T-helper 2 cell (primary cell): ENCODE data around the gene TAS1R2.

Experiments
- DNase-seq, 5 experiments: peaks; one replicate each; pipeline versions ENCODE4 v3.0.0 to v3.0.0-alpha.2; 2012 to 2022

The TAS1R2 gene

DNA sequence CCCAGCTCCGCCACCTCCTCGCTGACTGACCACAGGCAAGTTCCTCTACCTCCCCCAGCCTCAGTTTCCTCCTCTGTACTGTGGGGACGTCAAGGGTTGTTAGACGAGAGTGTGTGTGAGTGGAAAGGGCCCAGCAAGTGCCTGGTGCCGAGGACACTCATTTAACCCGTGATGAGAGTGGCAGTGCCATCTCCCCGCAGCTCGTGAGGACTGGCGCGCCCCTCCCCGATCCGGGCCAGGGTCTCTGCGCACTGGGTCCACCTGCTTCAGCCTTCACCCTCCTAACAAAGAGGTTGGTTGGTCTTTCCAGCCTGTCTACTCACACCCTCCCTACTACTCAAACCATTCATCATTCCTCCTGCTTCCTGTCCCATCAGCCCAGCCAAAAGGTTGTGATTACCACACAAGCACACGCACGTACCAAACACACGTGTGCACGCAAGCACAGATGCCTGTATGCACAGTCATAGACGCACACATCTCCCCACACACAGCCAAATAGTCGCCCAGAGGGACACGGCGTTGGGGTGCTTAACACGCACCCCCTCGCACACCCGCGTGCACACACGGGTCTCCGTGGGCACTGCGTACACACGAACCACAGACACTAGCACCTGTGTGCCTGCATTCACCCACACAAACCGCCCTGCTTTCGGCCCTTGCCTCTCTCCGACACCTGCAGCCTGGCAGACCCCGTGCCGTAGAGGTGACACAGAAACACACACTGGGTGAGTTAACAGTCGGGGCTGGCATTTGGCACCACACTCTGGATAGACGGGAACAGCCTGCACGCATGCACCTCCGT is 39.3 kb downstream of the TAS1R2 start:
- no peak for DNase-seq

DNA sequence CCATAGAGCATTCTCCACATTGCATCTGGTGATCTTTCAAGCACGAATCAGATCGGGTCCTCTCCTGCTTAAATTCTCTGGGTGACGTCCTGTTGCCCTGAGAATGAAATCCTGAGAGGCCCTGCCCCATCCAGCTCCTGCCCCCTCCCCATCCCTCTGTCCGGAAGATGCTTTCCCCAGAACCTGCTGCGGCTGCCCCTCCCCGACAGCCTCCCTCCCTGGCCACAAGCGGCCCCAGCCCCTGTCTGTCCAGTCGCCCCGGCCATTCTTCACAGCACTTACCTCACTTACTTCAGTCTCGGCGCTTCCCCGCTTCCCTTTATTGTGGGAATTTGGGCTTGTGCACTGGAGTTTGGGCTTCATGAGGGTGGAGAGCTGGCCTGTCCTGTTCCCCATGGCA is 40.3 kb downstream of the TAS1R2 start:
- DNase-seq = no peak

GRCh38 chr1:18817795-18818435 is 41.5 kb downstream of the TAS1R2 start:
- no peak for DNase-seq

- DNase-seq = no peak
Observed at GRCh38 chr1:18817316-18817715, 42.1 kb downstream of the TAS1R2 start.

GRCh38 chr1:18816808-18817207 is 42.7 kb downstream of the TAS1R2 start:
- no peak for DNase-seq

DNA sequence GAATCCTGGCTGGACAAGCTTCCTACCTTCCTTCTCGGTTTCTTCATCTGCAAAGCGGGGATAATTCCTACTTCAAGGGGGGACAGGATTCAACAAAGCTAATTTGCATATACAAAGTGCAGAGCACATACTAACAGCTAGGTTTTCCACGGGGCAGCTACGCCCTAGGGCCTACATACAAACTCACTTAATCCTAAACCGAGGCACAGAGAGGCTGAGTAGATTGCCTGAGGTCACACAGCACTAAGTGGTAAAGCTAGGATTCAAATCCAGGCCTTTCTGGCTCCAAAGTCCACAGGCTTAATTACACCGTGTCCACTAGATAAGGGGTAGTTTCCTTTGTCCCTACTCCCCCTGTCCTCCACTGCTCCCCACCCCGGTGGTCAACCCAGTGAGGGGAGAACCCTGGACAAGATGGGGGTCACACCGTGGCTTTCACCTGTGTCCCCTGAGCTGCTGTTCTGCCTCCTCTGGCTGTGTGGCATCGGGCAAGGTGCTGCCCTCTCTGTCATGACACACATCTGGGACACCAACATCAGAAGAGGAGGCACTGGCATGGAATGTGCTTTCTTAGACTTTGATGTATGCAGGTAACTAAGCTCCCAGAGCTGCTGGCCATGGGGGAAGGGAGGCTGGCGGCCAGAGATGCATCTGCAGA is 44.5 kb downstream of the TAS1R2 start:
- no peak for DNase-seq

GRCh38 chr1:18814425-18814824 is 45.0 kb downstream of the TAS1R2 start:
- DNase-seq = no peak

DNA sequence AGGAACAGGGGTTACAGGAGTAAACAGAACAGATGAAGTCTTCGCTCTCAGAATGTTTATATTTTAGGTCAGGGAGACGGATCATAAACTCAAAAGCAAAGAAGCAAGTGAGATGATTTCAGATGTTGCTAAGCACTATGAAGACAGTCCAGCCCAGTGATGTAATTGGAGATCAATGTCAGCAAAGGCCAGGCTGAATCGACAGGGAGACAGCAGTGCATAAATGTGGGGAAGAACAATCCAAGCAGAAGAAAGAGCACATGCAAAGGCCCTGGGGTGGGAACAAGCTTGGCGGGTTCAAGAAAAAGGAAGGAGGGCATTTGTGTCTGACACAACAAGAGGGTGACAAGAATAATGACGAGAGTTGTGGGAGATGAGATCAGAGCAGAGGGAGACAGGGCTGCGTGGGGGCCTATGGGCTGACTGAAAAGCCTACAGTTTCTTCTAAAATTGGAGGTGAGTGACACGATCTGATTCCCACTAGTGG is 47.0 kb downstream of the TAS1R2 start:
- DNase-seq = no peak

DNA sequence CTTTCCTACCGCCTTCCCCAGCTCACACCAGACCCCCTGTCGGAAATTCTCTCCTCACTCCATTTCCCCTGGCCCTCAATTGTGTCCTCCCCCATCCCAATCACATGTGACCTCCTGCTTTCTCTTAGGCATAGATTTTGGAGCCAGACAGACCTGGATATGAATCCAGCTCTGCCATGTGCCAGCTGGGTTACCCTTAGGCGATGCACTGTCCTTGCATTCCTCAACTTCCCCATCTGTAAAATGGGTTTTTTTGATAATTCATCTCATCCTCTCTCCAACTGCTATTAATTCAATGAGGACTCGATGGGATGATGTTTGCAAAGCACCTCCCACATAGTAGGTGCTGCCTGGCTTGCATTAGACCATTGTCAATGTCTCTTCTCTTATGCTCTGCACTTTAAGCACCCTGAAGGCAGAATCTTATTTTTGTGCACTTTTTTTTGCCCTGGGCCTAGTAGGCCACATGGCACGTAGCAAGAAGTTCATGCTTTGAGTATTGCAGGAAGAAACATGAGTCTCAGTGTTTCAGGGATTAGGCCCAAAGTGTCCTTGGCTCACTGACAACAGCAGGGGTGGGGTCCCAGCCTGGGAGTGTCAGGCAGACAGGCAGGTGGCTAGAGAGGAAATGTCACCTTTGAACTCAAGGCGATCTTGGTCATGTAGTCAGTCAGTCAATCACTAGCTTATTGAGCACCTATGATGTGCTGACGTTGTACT is 47.6 kb downstream of the TAS1R2 start:
- no peak for DNase-seq

GRCh38 chr1:18809953-18810899 is 49.2 kb downstream of the TAS1R2 start:
- DNase-seq = no peak

DNA sequence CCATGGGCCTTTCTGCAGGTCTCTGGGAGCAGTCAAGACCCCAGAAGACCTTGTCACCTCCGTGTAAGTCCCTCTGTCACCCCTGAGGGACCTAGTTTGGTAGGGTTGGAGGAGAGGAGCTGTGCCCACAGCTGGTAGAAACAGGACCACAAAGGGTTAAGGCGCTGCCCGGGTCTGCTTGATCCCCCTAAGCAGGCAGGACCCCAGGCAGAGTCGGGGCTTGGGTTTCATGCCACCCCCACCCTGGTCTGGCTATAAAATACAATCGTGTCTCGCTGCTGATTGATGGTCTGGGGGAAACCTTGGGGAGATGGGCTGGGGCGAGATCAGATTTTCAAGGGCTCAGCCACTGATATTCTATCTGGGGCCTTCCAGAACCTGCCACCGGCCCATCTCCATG is 50.9 kb downstream of the TAS1R2 start:
- DNase-seq = no peak

DNA sequence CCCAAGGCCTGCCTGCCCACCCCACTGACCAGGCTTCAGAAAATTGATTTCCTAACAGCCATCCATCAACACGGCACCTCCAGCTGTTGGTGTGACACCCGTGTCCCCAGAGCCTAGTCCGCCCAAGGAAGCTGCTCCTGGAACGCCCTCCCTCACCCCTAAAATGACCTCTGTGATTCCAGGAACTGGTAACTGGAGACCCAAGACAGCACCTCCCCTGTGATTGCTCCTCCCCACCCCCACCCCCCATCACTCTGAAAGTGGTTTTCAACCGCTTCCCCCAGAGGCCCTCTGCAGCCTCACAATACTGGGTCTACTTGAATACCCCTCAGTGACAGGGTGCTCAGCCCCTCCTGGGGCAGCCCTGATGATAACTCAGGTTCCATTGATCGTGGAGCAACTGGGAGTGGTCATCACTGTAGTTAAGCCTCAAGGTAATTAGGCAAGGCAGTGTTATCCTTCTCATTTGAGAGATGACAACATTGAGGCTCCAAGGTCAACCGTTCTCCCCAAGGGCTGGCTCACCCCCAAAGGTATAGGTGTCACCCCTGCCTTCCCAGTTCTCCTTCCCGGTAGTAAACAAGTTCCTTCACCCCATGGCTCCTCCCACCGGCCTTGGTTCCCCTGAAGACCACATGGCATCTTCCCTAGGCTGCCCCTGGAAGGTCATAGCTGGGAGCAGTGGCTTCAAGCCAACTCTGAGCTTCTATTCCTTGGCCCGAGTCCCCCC is 52.0 kb downstream of the TAS1R2 start:
- no peak for DNase-seq

- no peak for DNase-seq
Observed at GRCh38 chr1:18805925-18806849, 53.3 kb downstream of the TAS1R2 start.

GRCh38 chr1:18805150-18805879 is 54.1 kb downstream of the TAS1R2 start:
- DNase-seq = no peak

DNA sequence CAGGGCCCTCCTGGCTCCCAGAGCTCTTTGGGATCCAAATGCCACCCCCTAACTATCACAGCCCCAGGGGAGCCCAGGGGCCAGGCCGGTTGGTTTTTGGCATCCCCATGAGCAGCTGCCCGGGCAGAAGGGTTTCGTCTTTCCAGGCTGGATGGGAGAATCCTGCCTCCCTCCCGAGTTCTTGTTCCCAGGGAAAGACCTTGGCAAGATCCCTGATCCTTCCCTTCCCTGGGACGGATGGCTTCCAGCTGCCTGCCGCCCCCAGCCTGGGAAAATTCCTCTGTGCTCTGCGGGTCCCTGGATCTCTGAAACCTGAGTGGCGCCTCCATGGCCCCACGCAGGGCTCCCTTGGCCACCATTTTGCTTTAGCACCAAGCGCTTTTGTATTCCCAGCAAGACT is 55.6 kb downstream of the TAS1R2 start:
- DNase-seq = no peak

DNA sequence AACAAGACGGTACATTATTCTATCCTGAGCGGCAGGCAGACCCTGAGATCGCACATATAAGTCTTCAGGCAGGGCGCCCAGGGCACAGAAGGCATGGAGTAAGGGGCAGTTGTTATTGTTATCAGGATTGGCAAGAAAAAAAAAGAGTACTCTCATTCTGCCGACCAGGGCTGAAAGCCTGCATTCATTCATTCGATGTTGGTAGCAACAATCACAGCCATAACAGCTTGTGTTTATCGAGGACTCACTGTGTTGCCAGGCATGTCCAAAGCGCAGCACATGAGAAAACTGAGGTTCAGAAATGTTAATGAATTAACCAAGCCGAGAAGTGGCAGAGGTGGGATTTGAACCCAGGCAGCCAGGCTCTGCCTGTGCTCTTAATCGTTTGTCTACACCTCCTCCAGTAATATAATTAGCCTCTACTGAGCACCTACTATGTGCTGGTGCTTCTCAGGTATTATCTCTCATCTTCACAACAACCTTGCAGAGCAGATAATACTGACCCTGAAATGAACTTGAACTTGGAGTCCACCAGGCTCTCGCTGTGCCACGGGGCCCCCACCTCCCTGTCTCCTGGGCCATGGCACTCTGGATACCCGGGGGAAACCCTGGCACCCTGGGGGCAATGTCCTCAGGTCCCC is 56.2 kb downstream of the TAS1R2 start:
- DNase-seq = no peak

GRCh38 chr1:18802231-18802630 is 57.2 kb downstream of the TAS1R2 start:
- DNase-seq = no peak

DNA sequence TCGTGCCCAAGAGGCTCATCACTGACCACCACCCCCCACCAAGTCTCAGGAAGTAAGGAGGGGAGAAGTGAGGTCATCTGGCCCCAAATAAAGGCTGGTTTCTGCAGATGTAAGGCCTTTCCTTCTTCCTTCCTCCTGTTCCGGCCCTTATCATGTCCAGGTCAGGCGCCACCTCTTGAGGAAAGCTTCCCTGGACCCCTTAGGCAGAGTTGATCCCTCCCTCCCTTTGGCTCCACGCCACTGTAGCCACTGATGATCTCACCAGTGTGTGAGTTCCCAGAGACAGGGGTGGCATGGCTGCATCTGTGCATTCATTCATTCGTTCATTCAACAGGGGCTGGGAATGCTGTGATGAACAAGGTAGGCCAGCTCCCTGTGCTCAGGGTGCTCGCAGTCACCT is 59.2 kb downstream of the TAS1R2 start:
- no peak for DNase-seq

- no peak for DNase-seq
Observed at GRCh38 chr1:18799454-18799853, 60.0 kb downstream of the TAS1R2 start.
